KMS-11 (cell line): ENCODE measurements around the gene GCHFR.

Experiments
- H2AFZ ChIP-seq: fragments of 200-600 bp; sonication (generic); 2 replicates; pipeline ENCODE4 v1.6.1; 2016; ENCODE audit warnings: antibody characterized with exemption, mixed run types, low read depth
- H3K27ac ChIP-seq: fragments of 200-600 bp; sonication (generic); 2 replicates; pipeline ENCODE4 v1.6.1; 2016; ENCODE audit warnings: mild to moderate bottlenecking, mixed run types
- H3K27me3 ChIP-seq: fragments of 200-600 bp; sonication (generic); 2 replicates; pipeline ENCODE4 v1.6.1; 2017; ENCODE audit warnings: mild to moderate bottlenecking, low read depth, mixed run types, moderate library complexity; ENCODE audit not compliant: insufficient read depth
- H3K36me3 ChIP-seq: fragments of 200-600 bp; sonication (generic); 2 replicates; pipeline ENCODE4 v1.6.1; 2017; ENCODE audit warnings: mild to moderate bottlenecking, mixed run types; ENCODE audit not compliant: insufficient read depth
- H3K4me1 ChIP-seq: fragments of 200-600 bp; sonication (generic); 2 replicates; pipeline ENCODE4 v1.6.1; 2016; ENCODE audit warnings: mild to moderate bottlenecking, low read depth, mixed run types; ENCODE audit not compliant: poor library complexity, severe bottlenecking
- H3K4me2 ChIP-seq: fragments of 200-600 bp; sonication (generic); 2 replicates; pipeline ENCODE4 v1.7.0; 2016; ENCODE audit warnings: mild to moderate bottlenecking, mixed run types
- H3K4me3 ChIP-seq: fragments of 200-600 bp; sonication (generic); IDR thresholded peaks from 2 replicates; pipeline ENCODE4 v1.6.1; 2017; ENCODE audit warnings: low read depth, low read length, mixed read lengths; ENCODE audit not compliant: insufficient read depth
- H3K79me2 ChIP-seq: fragments of 200-600 bp; sonication (generic); 2 replicates; pipeline ENCODE4 v1.6.1; 2016; ENCODE audit warnings: low read depth, mixed run types; ENCODE audit not compliant: insufficient read depth
- H3K9ac ChIP-seq: fragments of 200-600 bp; sonication (generic); 2 replicates; pipeline ENCODE4 v1.6.1; 2016; ENCODE audit warnings: mild to moderate bottlenecking, mixed run types
- H4K20me1 ChIP-seq: fragments of 200-600 bp; sonication (generic); 2 replicates; pipeline ENCODE4 v1.6.1; 2016; ENCODE audit warnings: mild to moderate bottlenecking, mixed run types; ENCODE audit not compliant: insufficient read depth
- TF ChIP-seq, protein P1 (sequence below): fragments of 200-600 bp; sonication (generic); conservative IDR thresholded peaks from 2 replicates; pipeline ENCODE4 v1.6.1; 2017; ENCODE audit warnings: low read depth, mild to moderate bottlenecking, antibody characterized with exemption, low read length, moderate library complexity, mixed read lengths

Gene GCHFR

DNA sequence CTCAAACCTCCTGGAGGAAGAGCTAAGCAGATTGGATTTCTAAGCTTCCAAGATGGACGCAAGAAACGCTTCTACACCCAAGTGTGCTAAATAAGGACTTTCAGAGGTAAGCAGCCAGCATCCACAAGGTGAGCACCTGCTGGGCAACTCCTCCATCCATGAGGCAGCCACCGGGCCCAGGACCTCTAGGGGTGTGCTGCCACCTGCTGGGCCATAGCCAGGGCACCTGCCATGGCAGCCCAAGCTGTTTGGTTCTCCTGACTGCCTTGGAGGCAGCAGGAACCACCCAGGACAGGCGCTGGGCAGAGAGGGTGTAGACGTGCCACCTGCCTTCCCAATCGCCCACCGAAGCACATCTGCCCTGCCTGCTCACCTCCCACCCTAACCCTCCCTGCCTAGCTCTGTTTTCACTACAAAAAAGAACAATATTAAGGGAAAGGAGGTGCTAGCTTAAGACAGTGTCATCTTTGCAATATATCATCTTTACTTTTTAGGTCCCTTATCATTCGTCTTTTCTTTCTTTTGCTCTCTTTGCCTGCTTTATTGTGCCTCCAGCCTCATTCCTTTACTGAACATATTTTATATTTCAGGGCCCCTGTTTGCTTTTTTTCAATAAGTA, 18.9 kb downstream of the GCHFR start:
- Histone ChIP-seq H3K4me3 (no peak overlapping the region), H3K36me3 (no peaks in the 10 kb centered on the region)

DNA sequence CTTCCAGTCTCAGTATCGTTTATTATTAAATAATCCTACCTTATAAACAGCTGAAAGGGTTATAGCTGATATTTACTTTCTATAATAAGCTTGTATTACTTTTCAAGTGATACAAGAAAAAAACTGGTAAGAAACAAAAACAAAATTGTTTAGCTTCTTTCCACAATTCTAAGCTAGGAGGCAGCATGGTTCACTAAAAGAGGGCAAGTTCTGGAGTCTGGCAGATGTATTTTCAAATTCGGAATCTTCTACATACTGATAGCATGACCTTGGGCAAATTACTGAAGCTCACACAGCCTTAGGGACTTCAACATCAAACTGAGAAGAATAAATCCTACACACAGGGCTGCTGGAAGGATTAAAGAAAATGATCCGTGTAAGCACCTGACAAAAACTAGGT, 21.3 kb downstream of the GCHFR start:
- H3K27me3 ChIP-seq = no peaks in the 10 kb centered on the region
- no peaks in the 10 kb centered on the region for H3K36me3 ChIP-seq
- no peak overlapping the region for H3K9ac ChIP-seq
- no peaks in the 10 kb centered on the region; the same call in 1 of the 2 replicates for H3K79me2 ChIP-seq
- H3K4me1 ChIP-seq = peaks cover 58% of the 10 kb centered on the region
- no peak overlapping the region for H3K27ac ChIP-seq
- TF ChIP-seq, protein P1, sequence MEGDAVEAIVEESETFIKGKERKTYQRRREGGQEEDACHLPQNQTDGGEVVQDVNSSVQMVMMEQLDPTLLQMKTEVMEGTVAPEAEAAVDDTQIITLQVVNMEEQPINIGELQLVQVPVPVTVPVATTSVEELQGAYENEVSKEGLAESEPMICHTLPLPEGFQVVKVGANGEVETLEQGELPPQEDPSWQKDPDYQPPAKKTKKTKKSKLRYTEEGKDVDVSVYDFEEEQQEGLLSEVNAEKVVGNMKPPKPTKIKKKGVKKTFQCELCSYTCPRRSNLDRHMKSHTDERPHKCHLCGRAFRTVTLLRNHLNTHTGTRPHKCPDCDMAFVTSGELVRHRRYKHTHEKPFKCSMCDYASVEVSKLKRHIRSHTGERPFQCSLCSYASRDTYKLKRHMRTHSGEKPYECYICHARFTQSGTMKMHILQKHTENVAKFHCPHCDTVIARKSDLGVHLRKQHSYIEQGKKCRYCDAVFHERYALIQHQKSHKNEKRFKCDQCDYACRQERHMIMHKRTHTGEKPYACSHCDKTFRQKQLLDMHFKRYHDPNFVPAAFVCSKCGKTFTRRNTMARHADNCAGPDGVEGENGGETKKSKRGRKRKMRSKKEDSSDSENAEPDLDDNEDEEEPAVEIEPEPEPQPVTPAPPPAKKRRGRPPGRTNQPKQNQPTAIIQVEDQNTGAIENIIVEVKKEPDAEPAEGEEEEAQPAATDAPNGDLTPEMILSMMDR = no peak
- no peak overlapping the region for H2AFZ ChIP-seq
- H3K4me2 ChIP-seq = no peak overlapping the region; the same call in 1 of the 2 replicates
- no peak overlapping the region for H3K4me3 ChIP-seq
- H4K20me1 ChIP-seq = no peaks in the 10 kb centered on the region

More for the DNA sequence above, 18.9 kb downstream of the GCHFR start:
- Histone ChIP-seq H4K20me1 (no peaks in the 10 kb centered on the region), H3K4me1 (peaks cover 53% of the 10 kb centered on the region), H2AFZ (0 out of 2 replicates have a peak overlapping the region, but pooled peaks have one; percentile 2), H3K9ac (no peak overlapping the region), H3K4me2 (peak overlapping the region; percentile 54), H3K79me2 (no peaks in the 10 kb centered on the region; the same call in 1 of the 2 replicates), H3K27me3 (no peaks in the 10 kb centered on the region), H3K27ac (no peak overlapping the region)
- TF ChIP-seq, protein P1 = peak; percentile 79

DNA sequence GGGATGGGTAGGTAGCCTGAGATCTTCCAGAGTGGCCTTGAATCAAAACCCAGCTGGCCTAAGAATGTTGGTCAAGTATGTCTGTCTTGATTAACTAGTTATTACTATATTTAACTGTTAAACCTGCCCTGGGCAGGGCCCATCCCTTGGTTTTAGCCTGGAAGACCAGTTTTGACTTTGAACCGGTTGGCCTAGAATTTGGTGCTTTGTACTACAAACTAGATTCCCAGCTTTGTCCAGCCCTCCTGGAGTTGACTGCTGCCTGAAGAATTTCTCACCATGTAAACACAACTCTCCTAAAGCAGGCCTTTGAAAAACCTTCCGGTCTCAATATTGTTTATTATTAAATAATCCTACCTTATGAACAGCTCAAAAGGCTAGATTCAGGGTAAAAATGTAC, 21.9 kb downstream of the GCHFR start:
- Histone ChIP-seq H3K27me3 (no peaks in the 10 kb centered on the region), H3K4me1 (peaks cover 58% of the 10 kb centered on the region), H3K4me2 (no peak overlapping the region; the same call in 1 of the 2 replicates), H3K36me3 (no peaks in the 10 kb centered on the region), H3K27ac (no peak overlapping the region), H3K4me3 (no peak overlapping the region), H3K9ac (no peak overlapping the region), H4K20me1 (no peaks in the 10 kb centered on the region), H3K79me2 (no peaks in the 10 kb centered on the region; the same call in 1 of the 2 replicates), H2AFZ (no peak overlapping the region)
- TF ChIP-seq, protein P1 = no peak

DNA sequence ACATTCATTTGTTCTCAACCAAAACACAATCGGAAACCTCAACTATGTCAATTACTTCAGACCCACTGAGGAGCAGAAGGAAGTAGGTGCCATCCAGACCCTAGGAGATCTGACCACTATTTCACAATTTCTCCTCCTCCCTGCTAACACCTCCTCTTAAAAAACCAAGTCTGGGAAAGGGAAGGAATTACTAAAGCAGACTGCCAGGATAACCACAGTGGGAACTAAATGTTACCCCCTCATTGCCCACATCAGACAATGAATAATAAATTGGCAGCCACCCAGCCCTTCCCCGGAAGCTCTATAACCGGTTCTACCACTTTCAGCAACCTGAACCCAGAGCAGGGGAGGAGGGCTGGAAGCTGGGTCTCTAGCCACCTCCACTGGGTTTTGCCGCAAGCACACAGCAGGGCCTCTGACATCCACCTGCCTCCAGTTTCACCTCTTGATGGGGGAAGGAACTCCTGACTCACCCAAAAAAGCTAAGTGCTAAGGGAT, 23.5 kb downstream of the GCHFR start:
- Histone ChIP-seq H3K4me3 (no peak overlapping the region), H3K79me2 (no peaks in the 10 kb centered on the region; the same call in 1 of the 2 replicates), H3K9ac (peak overlapping the region; percentile 0; the same call in 1 of the 2 replicates), H3K4me1 (peaks cover 56% of the 10 kb centered on the region), H3K36me3 (no peaks in the 10 kb centered on the region), H3K4me2 (peak overlapping the region; percentile 67), H3K27me3 (no peaks in the 10 kb centered on the region), H2AFZ (peak overlapping the region; percentile 29; the same call in 1 of the 2 replicates), H3K27ac (peak overlapping the region; percentile 71), H4K20me1 (no peaks in the 10 kb centered on the region)
- TF ChIP-seq, protein P1 = no peak
